HL-60 (cell line): Measurements from ENCODE around the gene SHF.

Source experiments
- DNase-seq, 2 experiments: peaks; one replicate each; pipeline ENCODE4 v3.0.0-alpha.2; 2010 to 2020; ENCODE audit warnings: low read depth in 1 of 2, low spot score in 1 of 2
- H3K27ac ChIP-seq: fragments of 250-450 bp; sonication (Bioruptor Pico); replicated peaks from 2 replicates; pipeline ENCODE4 v1.5.1; 2020; ENCODE audit warnings: mild to moderate bottlenecking, moderate library complexity
- H3K27me3 ChIP-seq: fragments of 250-450 bp; sonication (Bioruptor Pico); 2 replicates; pipeline ENCODE4 v1.5.1; 2021; ENCODE audit warnings: mild to moderate bottlenecking, moderate library complexity; ENCODE audit not compliant: insufficient read depth, poor library complexity, severe bottlenecking
- H3K4me3 ChIP-seq: replicated peaks from 2 replicates; pipeline ENCODE4 v1.5.1; 2011; ENCODE audit warnings: mild to moderate bottlenecking, control low read depth, low read length; ENCODE audit not compliant: insufficient read depth
- CTCF ChIP-seq: IDR thresholded peaks from one replicate; pipeline ENCODE4 v1.5.1; 2011; ENCODE audit warnings: low read length, control low read depth, inconsistent platforms; ENCODE audit not compliant: insufficient read depth
- GABPA ChIP-seq: IDR thresholded peaks from 2 replicates; pipeline ENCODE4 v1.6.1; 2012; ENCODE audit warnings: low read depth
- POLR2AphosphoS5 ChIP-seq: IDR thresholded peaks from 2 replicates; pipeline ENCODE4 v1.6.1; 2012; ENCODE audit warnings: low read depth
- REST ChIP-seq: IDR thresholded peaks from 2 replicates; pipeline ENCODE4 v1.6.1; 2012; ENCODE audit warnings: low read depth; ENCODE audit not compliant: insufficient replicate concordance
- SPI1 ChIP-seq: IDR thresholded peaks from 2 replicates; pipeline ENCODE4 v1.6.1; 2012; ENCODE audit warnings: low read depth, mild to moderate bottlenecking, borderline replicate concordance

SHF gene

GRCh38 chr15:45143946-45144345 lies 43.8 kb downstream of the SHF start:
- no peak for DNase-seq
- no peak overlapping the region for H3K27ac ChIP-seq
- TF ChIP-seq CTCF (no peak), REST (no peak), GABPA (no peak), POLR2AphosphoS5 (no peak), SPI1 (no peak)

GRCh38 chr15:45143056-45143455 lies 44.7 kb downstream of the SHF start:
- H3K27me3 ChIP-seq: no peaks in the 10 kb centered on the region
- H3K27ac ChIP-seq: no peak overlapping the region
- TF ChIP-seq REST (no peak), GABPA (no peak)
- no peak for DNase-seq
- H3K4me3 ChIP-seq: no peak overlapping the region

More at GRCh38 chr15:45143946-45144345, 43.8 kb downstream of the SHF start:
- Histone ChIP-seq H3K27me3 (no peaks in the 10 kb centered on the region), H3K4me3 (no peak overlapping the region)

GRCh38 chr15:45141386-45141785 lies 46.4 kb downstream of the SHF start:
- H3K27me3 ChIP-seq: peaks cover 2% of the 10 kb centered on the region
- no peak for DNase-seq
- no peak for TF ChIP-seq REST
- no peak for TF ChIP-seq SPI1
- no peak for TF ChIP-seq CTCF
- no peak for TF ChIP-seq GABPA
- no peak overlapping the region for H3K27ac ChIP-seq
- no peak overlapping the region for H3K4me3 ChIP-seq
